T-helper 2 cell (primary cell): ENCODE results near the gene IMMP2L.
"Not testable (repeated sequence)": the region's sequence is repeated elsewhere in the genome, so short reads cannot be mapped to it uniquely, and the experiment has no call there.

ENCODE experiments used
- DNase-seq, 5 experiments: peaks; one replicate each; pipeline versions ENCODE4 v3.0.0 to v3.0.0-alpha.2; 2012 to 2022

The IMMP2L gene

GRCh38 chr7:111505422-111505821, 56.9 kb downstream of the IMMP2L start:
- DNase-seq = not testable (repeated sequence)

GRCh38 chr7:111501799-111502198, 60.5 kb downstream of the IMMP2L start:
- DNase-seq = not testable (repeated sequence)

GRCh38 chr7:111499027-111499426, 63.3 kb downstream of the IMMP2L start:
- DNase-seq = no peak

- no peak for DNase-seq
These were observed 63.8 kb downstream of the IMMP2L start for GRCh38 chr7:111498391-111499007.

- no peak for DNase-seq
These were observed 67.0 kb downstream of the IMMP2L start for GRCh38 chr7:111495173-111495810.

- DNase-seq = no peak
These were observed 70.1 kb downstream of the IMMP2L start for GRCh38 chr7:111492234-111492633.

GRCh38 chr7:111486472-111487142, 75.7 kb downstream of the IMMP2L start:
- peak in 1 of 5 experiments; percentile 38 for DNase-seq

GRCh38 chr7:111485701-111486380, 76.5 kb downstream of the IMMP2L start:
- no peak for DNase-seq

GRCh38 chr7:111483078-111483477, 79.2 kb downstream of the IMMP2L start:
- DNase-seq = no peak

GRCh38 chr7:111477462-111478225, 84.6 kb downstream of the IMMP2L start:
- DNase-seq = no peak

GRCh38 chr7:111476586-111477293, 85.6 kb downstream of the IMMP2L start:
- no peak for DNase-seq

GRCh38 chr7:111475959-111476358, 86.3 kb downstream of the IMMP2L start:
- DNase-seq = no peak

- no peak for DNase-seq
These were observed 86.9 kb downstream of the IMMP2L start for GRCh38 chr7:111475419-111475748.

GRCh38 chr7:111474723-111475418, 87.4 kb downstream of the IMMP2L start:
- DNase-seq = no peak

- no peak for DNase-seq
These were observed 88.7 kb downstream of the IMMP2L start for GRCh38 chr7:111473449-111474198.

- DNase-seq = no peak
These were observed 91.3 kb downstream of the IMMP2L start for GRCh38 chr7:111470998-111471397.

- DNase-seq = not testable (repeated sequence)
These were observed 92.4 kb downstream of the IMMP2L start for GRCh38 chr7:111469894-111470293.

GRCh38 chr7:111465774-111466173, 96.5 kb downstream of the IMMP2L start:
- not testable (repeated sequence) for DNase-seq

- DNase-seq = no peak
These were observed 101.6 kb downstream of the IMMP2L start for GRCh38 chr7:111460695-111461094.

- DNase-seq = no peak
These were observed 102.5 kb downstream of the IMMP2L start for GRCh38 chr7:111459757-111460280.
